NCI-H2107 (cell line): Measurements from ENCODE around the gene GOLGA6L24.
"Not testable (repeated sequence)": the region's sequence is repeated elsewhere in the genome, so short reads cannot be mapped to it uniquely, and the experiment has no call there.

Experiments used
- DNase-seq: peaks from one replicate; lab custom pipeline; 2025; lab: John Stamatoyannopoulos, UW

GOLGA6L24 gene, protein sequence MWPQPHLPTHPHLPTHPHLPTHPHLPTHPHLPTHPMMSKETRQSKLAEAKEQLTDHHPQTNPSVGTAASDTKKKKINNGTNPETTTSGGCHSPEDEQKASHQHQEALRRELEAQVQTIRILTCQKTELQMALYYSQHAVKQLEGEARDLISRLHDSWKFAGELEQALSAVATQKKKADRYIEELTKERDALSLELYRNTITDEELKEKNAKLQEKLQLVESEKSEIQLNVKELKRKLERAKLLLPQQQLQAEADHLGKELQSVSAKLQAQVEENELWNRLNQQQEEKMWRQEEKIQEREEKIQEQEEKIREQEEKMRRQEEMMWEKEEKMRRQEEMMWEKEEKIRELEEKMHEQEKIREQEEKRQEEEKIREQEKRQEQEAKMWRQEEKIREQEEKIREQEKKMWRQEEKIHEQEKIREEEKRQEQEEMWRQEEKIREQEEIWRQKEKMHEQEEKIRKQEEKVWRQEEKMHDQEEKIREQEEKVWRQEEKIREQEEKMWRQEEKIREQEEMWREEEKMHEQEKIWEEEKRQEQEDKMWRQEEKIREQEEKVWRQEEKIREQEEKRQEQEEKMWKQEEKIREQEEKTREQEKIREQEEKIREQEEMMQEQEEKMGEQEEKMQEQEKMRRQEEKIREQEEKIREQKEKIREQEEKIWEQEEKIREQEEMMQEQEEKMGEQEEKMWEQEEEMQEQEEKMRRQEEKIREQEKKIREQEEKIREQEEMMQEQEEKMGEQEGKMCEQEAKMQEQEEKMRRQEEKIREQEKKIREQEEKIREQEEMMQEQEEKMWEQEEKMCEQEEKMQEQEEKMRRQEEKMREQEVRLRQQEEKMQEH

DNA sequence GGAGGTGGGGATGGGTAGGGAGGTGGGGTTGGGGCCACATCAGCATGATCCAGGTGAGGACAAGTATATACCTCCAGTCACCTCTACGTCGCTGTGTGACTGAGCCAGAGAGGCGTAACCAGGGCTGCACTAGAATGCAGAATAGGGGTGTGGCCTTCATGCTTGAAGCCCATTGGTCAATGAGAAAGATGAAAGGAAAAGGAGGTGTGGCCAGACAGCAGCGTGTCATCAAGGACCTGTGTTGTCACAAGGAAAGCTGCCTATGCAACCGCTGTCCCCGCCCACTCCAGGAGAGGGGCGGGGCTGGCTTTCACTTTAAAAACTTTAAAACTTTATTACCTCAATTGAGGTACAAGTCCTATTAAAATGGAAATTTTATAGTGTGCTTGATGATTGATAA, at the start of gene GOLGA6L24:
TSS of gene GOLGA6L24 (minus strand) at position 101 of the 400 bp plus-strand sequence. CDS start at position 40, 61 bp downstream.
- DNase-seq: not testable (repeated sequence)

DNA sequence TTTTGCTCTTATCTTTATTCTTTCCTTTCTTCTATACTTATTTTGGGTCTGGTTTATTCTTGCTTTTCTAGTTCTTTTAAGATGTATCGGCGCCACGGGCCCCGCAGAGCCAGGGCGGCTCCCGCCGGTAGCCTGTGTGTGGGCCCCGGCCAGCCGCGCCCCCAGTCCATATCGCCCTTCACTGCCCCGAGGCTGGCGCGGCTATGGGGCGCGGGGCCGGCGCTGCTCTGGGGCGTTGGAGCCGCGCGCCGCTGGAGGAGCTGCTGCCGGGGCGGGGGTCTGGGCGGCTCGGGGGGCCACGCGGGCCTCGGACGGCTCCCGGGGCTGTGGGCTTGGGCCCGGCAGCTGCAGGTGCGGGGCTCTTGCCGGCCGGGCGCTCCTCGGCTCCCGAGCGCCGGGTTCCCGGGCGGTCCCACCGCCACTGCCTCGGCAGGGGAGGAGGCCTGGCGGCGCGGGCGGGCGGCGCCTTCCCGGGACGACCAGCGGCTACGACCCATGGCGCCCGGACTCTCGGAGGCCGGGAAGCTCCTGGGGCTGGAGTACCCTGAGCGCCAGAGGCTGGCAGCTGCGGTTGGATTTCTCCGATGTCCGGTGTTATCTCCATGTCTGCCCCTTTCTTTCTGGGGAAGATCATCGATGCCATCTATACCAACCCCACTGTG, 45.0 kb upstream of the GOLGA6L24 start:
- DNase-seq: not testable (repeated sequence)

DNA sequence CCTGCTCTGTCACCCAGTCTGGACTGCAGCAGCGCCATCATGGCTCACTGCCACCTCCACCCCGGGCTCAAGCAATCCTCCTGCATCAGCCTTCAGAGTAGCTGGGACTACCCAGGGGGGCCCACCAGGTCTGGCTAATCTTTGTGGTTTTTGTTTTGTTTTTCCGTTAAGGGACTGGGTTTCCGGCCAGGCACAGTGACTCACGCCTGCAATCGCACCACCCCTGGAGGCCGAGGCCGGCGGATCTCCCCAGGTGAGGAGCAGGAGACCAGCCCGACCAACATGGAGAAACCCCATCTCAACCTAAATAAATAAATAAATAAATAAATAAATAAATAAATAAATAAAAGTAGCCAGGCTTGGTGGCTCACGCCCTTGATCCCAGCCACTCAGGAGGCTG, 38.1 kb upstream of the GOLGA6L24 start:
- DNase-seq: not testable (repeated sequence)

DNA sequence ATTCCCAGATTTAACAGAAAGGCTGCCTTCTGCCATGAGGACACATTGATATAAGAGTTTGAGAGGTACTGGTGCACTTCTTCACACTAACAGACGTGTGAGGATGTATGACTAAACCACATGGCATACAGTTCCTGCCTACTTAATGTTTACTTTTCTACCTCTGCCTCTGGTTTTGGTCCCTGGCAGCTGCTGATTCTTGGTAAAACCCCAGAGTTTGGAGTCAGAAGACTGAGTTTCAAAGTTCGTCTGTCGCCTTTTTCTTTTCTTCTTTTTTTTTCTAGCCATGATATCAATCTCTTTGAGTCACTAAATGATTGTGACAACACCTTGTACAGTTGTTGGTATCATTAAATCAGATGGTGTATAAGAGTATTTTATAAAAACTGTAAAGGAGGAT, 22.2 kb upstream of the GOLGA6L24 start:
- not testable (repeated sequence) for DNase-seq

DNA sequence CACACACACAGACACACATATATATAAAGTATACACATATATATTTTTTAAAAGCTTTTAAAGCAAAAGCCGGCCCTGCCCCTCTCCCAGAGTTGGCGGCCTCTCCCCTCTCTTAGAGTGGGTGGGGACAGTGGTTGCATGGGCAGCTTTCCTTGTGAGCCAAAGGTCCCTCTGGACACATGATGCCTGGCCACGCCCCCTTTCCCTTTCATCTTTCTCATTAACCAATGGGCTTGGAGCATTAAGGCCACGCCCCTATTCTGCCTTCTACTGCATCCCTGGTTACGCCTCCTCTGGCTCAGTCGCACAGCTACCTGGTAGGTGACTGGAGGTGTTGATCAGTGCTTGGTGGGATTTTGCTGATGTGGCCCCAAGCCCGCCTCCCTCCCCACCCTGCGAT, 20.5 kb upstream of the GOLGA6L24 start, which contains the start of gene GOLGA8F:
TSS of gene GOLGA8F (plus strand) at position 301 of the 400 bp plus-strand sequence. CDS start at position 399, 98 bp downstream.
- DNase-seq: not testable (repeated sequence)

DNA sequence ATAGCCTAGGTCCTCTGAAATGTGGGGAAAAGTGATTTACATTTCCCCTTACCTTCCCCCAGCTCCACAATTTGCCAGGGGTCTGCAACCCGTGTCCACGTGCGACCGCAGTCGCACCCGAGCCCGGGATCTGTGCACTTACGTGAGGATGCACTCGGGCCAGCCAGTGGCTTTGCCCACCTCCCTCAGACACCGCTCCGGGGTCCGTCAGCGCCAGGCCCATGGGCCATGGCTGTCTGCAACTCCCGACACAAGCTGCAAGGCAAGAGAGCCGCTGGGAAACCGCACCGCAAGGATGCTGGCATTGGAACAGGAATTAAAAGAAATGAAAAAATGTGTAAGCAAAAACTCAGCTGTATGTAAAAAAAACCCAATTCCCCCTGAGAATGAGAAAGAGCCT, 7.6 kb upstream of the GOLGA6L24 start:
- DNase-seq: not testable (repeated sequence)

DNA sequence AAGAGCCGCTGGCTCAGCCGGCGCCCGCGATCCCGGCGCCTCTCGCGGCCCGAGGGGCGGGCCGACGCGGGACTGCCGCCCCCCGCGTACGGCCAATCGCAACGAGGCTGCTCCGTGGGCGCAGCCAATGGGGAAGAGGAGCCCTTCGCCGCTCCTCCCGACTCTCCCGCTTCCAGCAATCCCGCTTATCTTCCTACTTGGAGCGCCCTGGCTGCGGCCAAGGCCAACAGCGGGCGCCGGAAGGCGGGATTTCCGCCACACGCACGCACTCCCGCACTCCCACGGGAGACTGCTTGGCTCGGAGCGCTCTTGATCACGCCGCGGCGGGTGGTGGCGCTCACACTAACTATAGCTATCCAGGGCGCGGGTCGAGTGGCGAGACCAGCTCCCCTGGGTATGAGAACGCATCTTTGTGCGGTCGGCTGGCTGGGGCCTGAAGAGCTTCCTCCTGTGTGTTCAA, 35.7 kb downstream of the GOLGA6L24 start, which contains the start of gene HERC2:
TSS of gene HERC2 (minus strand) at position 51 of the 460 bp plus-strand sequence. CDS start 746 bp downstream, outside the sequence.
- not testable (repeated sequence) for DNase-seq

DNA sequence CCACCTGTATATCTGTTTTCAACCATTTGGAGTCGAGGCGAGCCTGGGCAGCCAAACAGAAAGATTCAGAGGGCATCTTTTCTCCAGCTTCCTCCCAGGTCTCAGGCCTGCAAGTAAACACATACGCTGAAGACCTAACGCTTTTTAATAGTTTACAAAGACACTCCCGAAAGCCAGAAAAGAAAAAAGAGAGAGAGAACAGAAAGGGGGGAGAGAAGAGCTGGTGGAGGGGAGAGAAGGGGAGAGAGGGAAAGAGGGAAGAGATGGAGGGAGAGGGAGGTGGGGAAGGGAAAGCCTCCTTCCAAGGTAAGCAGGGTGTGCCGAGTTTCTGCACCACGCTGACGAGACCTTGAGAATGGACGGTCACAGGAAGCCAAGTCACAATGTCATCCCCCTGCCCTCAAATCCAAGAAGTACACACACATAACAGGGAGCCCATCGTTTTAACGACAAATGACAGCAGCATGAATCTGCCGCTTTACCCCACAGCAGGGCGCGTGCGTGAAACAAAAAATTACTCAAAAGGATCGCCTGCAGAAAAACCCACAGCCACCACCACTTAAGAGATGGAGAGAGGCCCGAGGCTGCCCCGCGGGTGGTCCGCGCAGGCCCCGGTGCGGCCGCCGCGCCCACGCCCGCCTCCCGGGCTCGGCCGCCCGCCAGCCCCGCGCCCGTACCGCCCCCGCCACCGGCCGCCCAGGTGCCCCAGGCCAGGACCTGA, 36.4 kb downstream of the GOLGA6L24 start:
- not testable (repeated sequence) for DNase-seq

DNA sequence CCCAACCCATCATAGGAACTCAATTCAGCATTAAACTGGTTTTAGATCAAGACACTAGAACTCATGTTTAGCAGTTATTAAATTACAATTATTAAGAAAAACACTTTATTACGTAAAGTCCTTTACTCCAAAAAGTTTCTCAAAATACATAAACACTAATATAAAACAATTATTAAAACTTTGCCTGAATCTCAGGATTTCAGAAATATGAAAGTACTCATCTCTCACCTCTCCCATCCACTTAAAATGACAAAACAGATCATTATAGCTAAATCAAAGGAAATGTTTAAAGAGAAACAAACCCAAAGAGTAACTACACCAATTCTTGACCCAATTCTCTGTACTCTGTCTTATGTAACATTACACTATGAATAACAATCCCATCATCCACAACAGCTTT, 38.2 kb downstream of the GOLGA6L24 start:
- DNase-seq: not testable (repeated sequence)

DNA sequence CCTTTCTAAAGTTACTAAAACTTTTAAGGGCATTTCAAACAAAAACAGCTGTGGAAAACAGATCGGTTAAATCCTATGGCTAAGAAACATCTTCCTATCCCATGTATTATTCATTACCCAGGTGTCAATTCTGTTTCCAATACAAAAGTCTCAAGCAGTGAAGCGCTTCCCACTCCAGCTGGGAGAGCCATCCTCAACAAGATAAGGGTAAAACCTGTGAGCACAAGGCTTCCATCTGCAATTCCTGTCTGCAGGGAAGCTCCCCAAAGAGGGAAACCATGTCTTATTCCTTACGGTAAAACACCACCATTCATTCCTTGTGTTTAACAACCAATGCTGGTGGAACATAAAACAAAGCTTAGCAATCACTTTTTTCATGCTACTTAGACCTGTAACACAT, 39.1 kb downstream of the GOLGA6L24 start:
- not testable (repeated sequence) for DNase-seq

DNA sequence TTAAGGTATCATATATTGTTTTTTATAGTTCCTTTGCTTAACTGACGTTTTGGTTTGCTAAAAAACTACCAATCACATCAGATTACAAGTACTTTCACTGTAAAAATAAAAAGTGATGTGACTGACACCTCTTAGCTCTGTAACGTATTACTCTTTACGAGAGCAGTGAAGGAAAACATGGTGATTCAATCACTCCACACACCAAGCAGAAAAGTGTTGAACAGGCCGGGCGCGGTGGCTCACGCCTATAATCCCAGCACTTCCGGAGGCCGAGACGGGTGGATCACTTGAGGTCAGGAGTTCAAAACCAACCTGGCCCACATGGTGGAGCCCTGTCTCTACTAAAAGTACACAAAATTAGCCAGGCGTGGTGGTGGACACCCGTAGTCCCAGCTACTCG, 39.8 kb downstream of the GOLGA6L24 start:
- not testable (repeated sequence) for DNase-seq

DNA sequence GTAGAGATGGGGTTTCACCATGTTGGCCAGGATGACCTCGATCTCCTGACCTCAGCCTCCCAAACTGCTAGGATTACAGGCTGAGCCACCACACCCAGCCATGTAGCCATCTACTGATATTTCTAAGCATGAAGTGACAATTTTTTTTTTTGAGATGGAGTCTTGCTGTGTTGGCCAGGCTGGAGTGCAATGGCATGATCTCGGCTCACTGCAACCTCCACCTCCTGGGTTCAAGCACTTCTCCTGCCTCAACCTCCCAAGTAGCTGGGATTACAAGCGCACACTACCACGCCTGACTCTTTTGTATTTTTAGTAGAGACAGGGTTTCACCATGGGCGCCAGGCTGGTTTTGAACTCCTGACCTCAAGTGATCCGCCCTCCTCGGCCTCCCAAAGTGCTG, 40.9 kb downstream of the GOLGA6L24 start:
- DNase-seq: not testable (repeated sequence)

DNA sequence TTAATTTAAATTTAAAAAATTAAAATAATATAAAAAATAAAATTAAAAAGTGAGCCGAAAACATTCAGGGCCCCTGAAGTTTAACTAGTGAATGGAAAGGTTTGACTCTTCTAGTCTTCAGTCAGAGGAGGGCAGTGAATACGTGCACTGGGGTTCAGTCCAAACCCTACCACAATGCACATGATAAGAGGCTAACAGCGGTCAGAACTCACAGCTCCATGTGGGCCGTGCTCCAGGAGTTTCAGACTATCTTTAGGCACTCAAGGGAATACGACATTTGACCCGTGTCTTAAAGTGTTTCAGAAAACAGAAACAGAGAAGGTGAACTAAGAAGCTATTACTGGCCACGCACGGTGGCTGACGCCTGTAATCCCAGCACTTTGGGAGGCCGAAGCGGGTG, 47.4 kb downstream of the GOLGA6L24 start:
- DNase-seq: not testable (repeated sequence)

DNA sequence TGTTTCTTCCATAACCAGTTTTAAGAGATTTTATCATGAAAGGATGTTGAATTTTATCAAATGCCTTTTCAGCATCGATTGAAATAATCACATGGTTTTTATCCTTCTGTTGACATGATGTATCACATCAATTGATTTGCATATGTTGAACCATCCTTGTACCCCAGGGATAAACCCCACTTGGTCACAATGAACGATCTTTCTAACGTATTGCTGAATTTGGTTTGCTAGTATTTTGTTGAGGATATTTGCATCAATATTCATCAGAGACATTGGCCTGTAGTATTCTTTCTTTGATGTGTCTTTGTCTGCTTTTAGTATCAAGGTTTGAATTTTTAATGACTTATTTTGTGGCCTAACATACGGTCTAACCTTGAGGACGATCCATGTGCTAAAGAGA, 49.2 kb downstream of the GOLGA6L24 start:
- not testable (repeated sequence) for DNase-seq
